Measurements from ENCODE around the gene FSTL4.

DNA sequence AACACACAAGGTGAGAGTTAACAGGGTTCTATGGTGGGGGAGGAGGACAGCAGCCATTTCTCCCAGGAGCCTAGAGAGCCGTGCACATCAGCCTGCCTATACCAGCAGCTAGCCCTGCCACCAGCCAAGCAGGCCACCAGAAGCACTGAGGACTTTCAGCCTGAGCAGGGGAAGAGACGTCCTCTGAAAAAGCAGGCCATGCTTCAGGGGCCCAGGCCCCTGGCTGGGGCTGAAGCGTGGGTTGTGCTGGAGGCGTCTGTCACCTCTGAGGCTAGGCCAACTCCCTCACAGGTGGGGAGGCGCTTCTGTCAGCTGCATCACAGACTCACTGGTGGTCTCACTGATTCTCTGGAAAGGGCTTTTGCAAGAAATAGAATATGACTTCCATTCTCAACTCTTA, 16.3 kb downstream of the FSTL4 start:
- TF ChIP-seq POLR2A (IDR thresholded peaks at IDR 0.05; ENCODE audit: low read depth, low read length) (no peak), CEBPB (IDR thresholded peaks at IDR 0.05; ENCODE audit: low read depth, low read length) (no peak), CTCF (conservative IDR thresholded peaks at IDR 0.05; ENCODE audit: low read depth, low read length) (no peak), USF2 (IDR thresholded peaks at IDR 0.05; ENCODE audit: low read depth, low read length) (no peak), CHD1 (IDR thresholded peaks at IDR 0.05; ENCODE audit: low read depth, low read length) (no peak), SMC3 (IDR thresholded peaks at IDR 0.05; ENCODE audit: low read depth, low read length) (no peak), MXI1 (IDR thresholded peaks at IDR 0.05; ENCODE audit: borderline replicate concordance, low read depth, low read length) (no peak), MAFK (IDR thresholded peaks at IDR 0.05; ENCODE audit: low read depth, low read length) (no peak), FOS (IDR thresholded peaks at IDR 0.05; ENCODE audit: low read depth, low read length) (no peak), RFX5 (IDR thresholded peaks at IDR 0.05; ENCODE audit: low read depth, low read length) (no peak), RAD21 (IDR thresholded peaks at IDR 0.05; ENCODE audit: low read length) (no peak), NFE2L2 (IDR thresholded peaks at IDR 0.05; ENCODE audit: low read depth, low read length) (no peak)
- TF ChIP-seq, protein P1, sequence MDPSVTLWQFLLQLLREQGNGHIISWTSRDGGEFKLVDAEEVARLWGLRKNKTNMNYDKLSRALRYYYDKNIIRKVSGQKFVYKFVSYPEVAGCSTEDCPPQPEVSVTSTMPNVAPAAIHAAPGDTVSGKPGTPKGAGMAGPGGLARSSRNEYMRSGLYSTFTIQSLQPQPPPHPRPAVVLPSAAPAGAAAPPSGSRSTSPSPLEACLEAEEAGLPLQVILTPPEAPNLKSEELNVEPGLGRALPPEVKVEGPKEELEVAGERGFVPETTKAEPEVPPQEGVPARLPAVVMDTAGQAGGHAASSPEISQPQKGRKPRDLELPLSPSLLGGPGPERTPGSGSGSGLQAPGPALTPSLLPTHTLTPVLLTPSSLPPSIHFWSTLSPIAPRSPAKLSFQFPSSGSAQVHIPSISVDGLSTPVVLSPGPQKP (IDR thresholded peaks at IDR 0.05; ENCODE audit: borderline replicate concordance, low read depth, low read length): no peak

All from IMR-90 (cell line).